C4-2B (cell line): ENCODE measurements around the gene SYPL1.

Experiments used
- CTCF ChIP-seq: fragments of 450-650 bp; conservative IDR thresholded peaks from 2 replicates; pipeline ENCODE4 v1.5.1; 2017; ENCODE audit warnings: mild to moderate bottlenecking
- ZFX ChIP-seq: fragments of 450-650 bp; IDR thresholded peaks from 2 replicates; pipeline ENCODE4 v1.6.1; 2017

GRCh38 chr7:106059556-106059955, 52.6 kb downstream of the SYPL1 start:
- TF ChIP-seq CTCF (no peak), ZFX (no peak)
